Chondrocyte (in vitro differentiated cells): ENCODE results near the gene ITPK1. TPM values are rescaled to one million over a fixed set of nuclear protein-coding genes. Genes with fewer than 3 reads are reported as not detected.

ENCODE experiments used
- DNase-seq: peaks from one replicate; pipeline ENCODE4 v3.0.0; 2021; ENCODE audit warnings: mixed read lengths, low spot score
- H3K27ac Mint-ChIP-seq: one replicate; pipeline ENCODE4 v1.8.0; 2021; ENCODE audit warnings: mild to moderate bottlenecking, moderate library complexity, mixed read lengths; ENCODE audit not compliant: unreplicated experiment
- H3K27me3 Mint-ChIP-seq: 2 replicates; pipeline ENCODE4 v1.8.0; 2021; ENCODE audit warnings: low read depth, mixed read lengths
- H3K36me3 Mint-ChIP-seq: 2 replicates; pipeline ENCODE4 v1.8.0; 2021; ENCODE audit warnings: low read depth, mixed read lengths
- H3K4me1 Mint-ChIP-seq: 2 replicates; pipeline ENCODE4 v1.8.0; 2021; ENCODE audit warnings: low read depth, mild to moderate bottlenecking, mixed read lengths
- H3K4me3 Mint-ChIP-seq: one replicate; pipeline ENCODE4 v1.8.0; 2021; ENCODE audit warnings: mild to moderate bottlenecking, moderate library complexity, mixed read lengths; ENCODE audit not compliant: unreplicated experiment
- H3K9me3 Mint-ChIP-seq: 2 replicates; pipeline ENCODE4 v1.8.0; 2021; ENCODE audit warnings: low read depth, mixed read lengths
- CTCF ChIP-seq: fragments of 200-600 bp; sonication (generic); IDR thresholded peaks from 2 replicates; pipeline ENCODE4 v1.5.0; 2021; ENCODE audit warnings: antibody characterized with exemption, mild to moderate bottlenecking, moderate library complexity
- total RNA-seq: library from RNA; stranded (reverse); gene quantifications from 3 replicates; pipeline ENCODE4 v1.2.1, GENCODE V29; 2021

ITPK1 gene
- total RNA-seq, 1 donor from 2014 or later: 27.7 TPM

DNA sequence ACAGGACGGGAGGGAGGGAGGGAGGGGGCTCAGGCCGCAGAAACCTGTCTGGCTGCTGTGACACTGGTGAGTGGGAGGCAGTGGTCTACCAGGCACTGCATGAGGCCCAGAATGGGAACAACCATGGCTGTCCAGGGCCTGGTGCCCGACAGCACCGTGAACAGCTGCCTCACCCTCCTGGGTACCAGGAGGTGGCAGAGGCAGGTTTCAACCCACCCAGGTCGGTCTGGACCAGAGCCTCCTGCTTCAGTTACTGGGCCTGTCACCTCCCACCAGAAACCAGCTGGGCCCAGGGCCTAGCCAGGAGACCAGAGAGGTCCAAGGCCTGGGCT lies 80.2 kb downstream of the ITPK1 start:
- no peaks in the 10 kb centered on the region for H3K9me3 Mint-ChIP-seq
- peaks cover 72% of the 10 kb centered on the region for H3K4me1 Mint-ChIP-seq
- H3K4me3 Mint-ChIP-seq: no peak overlapping the region

GRCh38 chr14:93034671-93034994 lies 81.1 kb downstream of the ITPK1 start:
- Mint-ChIP-seq H3K4me1 (peaks cover 67% of the 10 kb centered on the region), H3K4me3 (no peak overlapping the region), H3K27ac (no peak overlapping the region)

More for the DNA sequence above, 80.2 kb downstream of the ITPK1 start:
- no peaks in the 10 kb centered on the region for H3K36me3 Mint-ChIP-seq
- no peak overlapping the region for H3K27ac Mint-ChIP-seq
- TF ChIP-seq CTCF: no peak
- no peaks in the 10 kb centered on the region for H3K27me3 Mint-ChIP-seq
- no peak for DNase-seq

GRCh38 chr14:93033983-93034670 lies 81.6 kb downstream of the ITPK1 start:
- DNase-seq: no peak
- Mint-ChIP-seq H3K9me3 (no peaks in the 10 kb centered on the region), H3K27me3 (no peaks in the 10 kb centered on the region), H3K4me3 (no peak overlapping the region), H3K4me1 (peaks cover 62% of the 10 kb centered on the region), H3K27ac (no peak overlapping the region), H3K36me3 (no peaks in the 10 kb centered on the region)
- peak; percentile 57 for TF ChIP-seq CTCF

More at GRCh38 chr14:93034671-93034994, 81.1 kb downstream of the ITPK1 start:
- peak; percentile 6 for TF ChIP-seq CTCF
- H3K36me3 Mint-ChIP-seq: no peaks in the 10 kb centered on the region
- no peak for DNase-seq
- H3K9me3 Mint-ChIP-seq: no peaks in the 10 kb centered on the region
- H3K27me3 Mint-ChIP-seq: no peaks in the 10 kb centered on the region

GRCh38 chr14:93033084-93033982 lies 82.4 kb downstream of the ITPK1 start:
- H3K4me3 Mint-ChIP-seq: no peak overlapping the region
- TF ChIP-seq CTCF: no peak
- H3K27ac Mint-ChIP-seq: no peak overlapping the region

GRCh38 chr14:93032421-93032936 lies 83.2 kb downstream of the ITPK1 start:
- Mint-ChIP-seq H3K4me1 (peaks cover 54% of the 10 kb centered on the region), H3K27me3 (no peaks in the 10 kb centered on the region), H3K36me3 (no peaks in the 10 kb centered on the region), H3K27ac (no peak overlapping the region), H3K4me3 (no peak overlapping the region), H3K9me3 (no peaks in the 10 kb centered on the region)
- DNase-seq: no peak
- no peak for TF ChIP-seq CTCF

More at GRCh38 chr14:93033084-93033982, 82.4 kb downstream of the ITPK1 start:
- no peaks in the 10 kb centered on the region for H3K27me3 Mint-ChIP-seq
- peaks cover 55% of the 10 kb centered on the region for H3K4me1 Mint-ChIP-seq
- no peaks in the 10 kb centered on the region for H3K36me3 Mint-ChIP-seq
- DNase-seq: no peak
- H3K9me3 Mint-ChIP-seq: no peaks in the 10 kb centered on the region
